ENCODE results near the gene LRRD1. TPM values are rescaled to one million over a fixed set of nuclear protein-coding genes. Genes with fewer than 3 reads are reported as not detected.
A peak's percentile ranks its signal among the peaks of the same experiment; 100 is the strongest.

LRRD1 gene
- total and polyA plus RNA-seq, 9 of the 15 experiments (the other 6 are each of a cell fraction or from before 2014, with no cell fraction given), result 0.07 to 0.15 TPM; not detected in 7

DNA sequence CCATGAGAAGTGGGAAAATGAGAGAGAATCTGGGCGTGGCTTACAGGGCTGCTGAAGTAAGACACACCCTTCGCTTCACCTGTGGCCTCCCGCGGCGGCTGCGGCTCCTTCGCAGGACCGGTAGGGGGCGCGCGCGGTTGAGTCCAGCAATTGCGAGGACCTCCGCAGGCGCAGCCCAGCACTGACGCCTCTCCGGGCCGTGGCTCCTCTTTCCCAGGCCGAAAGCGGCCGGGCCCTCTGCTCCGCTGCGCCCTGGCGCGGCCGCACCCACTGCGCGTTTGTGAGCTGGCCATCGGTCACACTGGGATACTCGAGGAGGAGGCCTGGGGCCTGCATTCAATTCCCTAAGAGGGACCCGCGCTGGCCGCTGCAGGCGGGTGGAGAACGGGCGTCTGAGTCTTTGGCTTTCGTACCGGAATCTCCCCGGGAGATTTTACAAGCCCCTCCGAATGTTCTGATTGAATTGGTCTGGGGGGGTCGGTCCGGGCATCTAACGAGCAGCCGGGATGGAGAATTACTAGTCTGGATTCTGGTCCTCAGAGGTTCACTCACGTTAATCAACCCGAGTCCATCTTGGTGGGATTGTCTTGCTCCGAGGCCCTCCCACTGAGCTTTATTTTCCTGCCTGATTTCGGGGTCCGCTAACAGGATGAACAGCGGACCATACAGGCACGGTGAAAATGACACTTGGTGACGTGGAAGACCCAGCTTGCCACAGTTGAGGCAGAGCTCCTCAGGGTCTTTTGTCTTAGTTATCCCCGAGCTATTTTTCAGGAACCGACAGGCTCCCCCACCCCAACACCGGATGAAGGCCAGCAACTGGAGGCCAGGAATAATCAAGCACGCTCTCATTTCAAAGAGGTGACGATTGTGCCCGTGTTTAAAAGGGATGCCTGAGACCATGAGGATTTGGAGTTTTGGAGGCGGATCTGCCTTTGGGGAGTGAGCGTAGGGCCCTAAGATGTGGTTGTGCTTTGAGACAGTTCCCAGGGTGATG is at the start of gene LRRD1 (continued):
- TF ChIP-seq, protein P1, sequence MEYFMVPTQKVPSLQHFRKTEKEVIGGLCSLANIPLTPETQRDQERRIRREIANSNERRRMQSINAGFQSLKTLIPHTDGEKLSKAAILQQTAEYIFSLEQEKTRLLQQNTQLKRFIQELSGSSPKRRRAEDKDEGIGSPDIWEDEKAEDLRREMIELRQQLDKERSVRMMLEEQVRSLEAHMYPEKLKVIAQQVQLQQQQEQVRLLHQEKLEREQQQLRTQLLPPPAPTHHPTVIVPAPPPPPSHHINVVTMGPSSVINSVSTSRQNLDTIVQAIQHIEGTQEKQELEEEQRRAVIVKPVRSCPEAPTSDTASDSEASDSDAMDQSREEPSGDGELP (CRISPR knock-in tag; IDR thresholded peaks at IDR 0.05; ENCODE audit: borderline replicate concordance), result no peak

DNA sequence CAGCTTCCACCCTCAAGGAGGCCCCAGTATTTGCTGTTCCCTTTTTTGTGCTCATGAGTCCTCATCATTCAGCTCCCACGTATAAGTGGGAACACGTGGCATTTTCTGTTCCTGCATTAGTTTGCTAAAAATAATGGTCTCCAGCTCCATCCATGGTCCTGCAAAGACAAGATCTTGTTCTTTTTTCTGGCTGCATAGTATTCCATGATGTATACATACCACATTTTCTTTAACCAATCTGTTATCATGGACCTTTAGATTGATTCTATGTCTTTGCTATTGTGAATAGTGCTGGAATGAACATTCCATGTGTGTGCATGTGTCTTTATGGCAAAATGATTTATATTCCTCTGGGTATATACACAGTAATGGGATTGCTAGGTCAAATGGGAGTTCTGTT is 49.8 kb upstream of the LRRD1 start:
- Histone ChIP-seq H4K20me1 (replicated peaks; ENCODE audit: control insufficient read depth, insufficient read depth, low read length) (no peaks in the 10 kb centered on the region), H3K4me2 (ENCODE audit: insufficient read depth, low read length) (no peak overlapping the region), H3K9me1 (ENCODE audit: control insufficient read depth, insufficient read depth, low read length) (no peaks in the 10 kb centered on the region), H3K79me2 (ENCODE audit: control insufficient read depth, insufficient read depth, low read length) (no peaks in the 10 kb centered on the region), H3K4me3 (no peak overlapping the region), H3K9ac (ENCODE audit: insufficient read depth in 1 of 2, low read depth in 2 of 2, low read length in 2 of 2) (no peak overlapping the region), H3K9me3 (replicated peaks; ENCODE audit: control insufficient read depth, insufficient read depth, low read depth, low read length) (no peaks in the 10 kb centered on the region), H3K36me3 (ENCODE audit: control insufficient read depth, insufficient read depth, low read length) (peaks cover 81% of the 10 kb centered on the region), H3K27me3 (ENCODE audit: control insufficient read depth in 2 of 2, insufficient read depth in 2 of 2, low read length in 2 of 2) (no peaks in the 10 kb centered on the region), H3K4me1 (replicated peaks in 1 of 2; ENCODE audit: control insufficient read depth in 2 of 2, insufficient read depth in 2 of 2, low read length in 2 of 2) (no peaks in the 10 kb centered on the region), H3K27ac (ENCODE audit: extremely low read depth, low read depth, low read length) (no peak overlapping the region), H2AFZ (ENCODE audit: low read depth, low read length) (no peak overlapping the region)
- intact Hi-C loops (cut with micrococcal nuclease) (no loop called here), in situ Hi-C loops (cut with MboI) (no loop called here)
- POLR2A ChIA-PET, result no interaction called here
- ATAC-seq (no peak), FAIRE-seq (no peak), DNase-seq (ENCODE audit: extremely low read depth in 1 of 4, low spot score in 3 of 4) (no peak)
- BruUV-seq (replicated peaks), result no TSS peak
- CTCF ChIA-PET (ENCODE audit: low intra/inter-chr PET ratio), result no interaction called here
- WGBS (ENCODE audit: insufficient coverage, low coverage, missing lambda C conversion rate), result 94% methylated on average over 2 of the region's 2 CpGs
- peak; percentile 97 for TF ChIP-seq ZNF146 (CRISPR knock-in tag; IDR thresholded peaks at IDR 0.05; ENCODE audit: unreplicated experiment)
- peak in 1 of 2 experiments; percentile 30; a peak in 1 of 4 replicates for TF ChIP-seq KDM1A (IDR thresholded peaks at IDR 0.05)
- TF ChIP-seq TBL1XR1 (IDR thresholded peaks at IDR 0.05; ENCODE audit: low read length in 2 of 2), result no peak
- no peak for TF ChIP-seq HNRNPK (IDR thresholded peaks at IDR 0.05; ENCODE audit: low read depth, low read length, poor library complexity, severe bottlenecking)
- no peak for TF ChIP-seq NR2C2 (CRISPR knock-in tag; IDR thresholded peaks at IDR 0.05)
- no peak for TF ChIP-seq NR2C2 (tag; IDR thresholded peaks at IDR 0.05)
- TF ChIP-seq CBX3 (IDR thresholded peaks at IDR 0.05; ENCODE audit: borderline replicate concordance in 1 of 2, low read length in 2 of 2), result no peak
- 0 out of 2 replicates have a peak, but pooled peaks have one; percentile 19 for TF ChIP-seq SMARCA5 (IDR thresholded peaks at IDR 0.05)
- peak; percentile 74 for TF ChIP-seq RBM25 (IDR thresholded peaks at IDR 0.05; ENCODE audit: low read depth, low read length, severe bottlenecking)
- no peak for TF ChIP-seq CREM (IDR thresholded peaks at IDR 0.05; ENCODE audit: low read depth)
- no peak for TF ChIP-seq MYC (IDR thresholded peaks at IDR 0.05; ENCODE audit: low read depth, low read length)
- TF ChIP-seq MYC (CRISPR knock-in tag; IDR thresholded peaks at IDR 0.05; ENCODE audit: borderline replicate concordance, low read depth), result no peak
- peak; percentile 47; the same call in 1 of the 2 replicates for TF ChIP-seq BCOR (IDR thresholded peaks at IDR 0.05)
- no peak for TF ChIP-seq ZNF696 (CRISPR knock-in tag; conservative IDR thresholded peaks at IDR 0.05)

All from K562 (cell line).